RWPE2 (cell line): ENCODE results near the gene ANXA2R.

Source experiments
- ATAC-seq: fragments of 200-7000 bp; cut with Tn5 transposase; 3 replicates; pipeline ENCODE4 v1.9.1; 2021; ENCODE audit warnings: low read depth
- DNase-seq: peaks from one replicate; pipeline ENCODE4 v3.0.0-alpha.2; 2020; ENCODE audit warnings: low spot score
- H3K27ac ChIP-seq: fragments of 450-650 bp; 2 replicates; pipeline ENCODE4 v1.5.1; 2017; ENCODE audit warnings: mild to moderate bottlenecking; ENCODE audit not compliant: poor library complexity, severe bottlenecking
- H3K27me3 ChIP-seq: fragments of 250-450 bp; sonication (Bioruptor Pico); 2 replicates; pipeline ENCODE4 v1.5.1; 2021; ENCODE audit warnings: mild to moderate bottlenecking, moderate library complexity; ENCODE audit not compliant: insufficient read depth, poor library complexity, severe bottlenecking
- H3K36me3 ChIP-seq: fragments of 250-450 bp; sonication (Bioruptor Pico); 2 replicates; pipeline ENCODE4 v1.5.1; 2020; ENCODE audit warnings: low read depth, mild to moderate bottlenecking, moderate library complexity
- H3K4me1 ChIP-seq: fragments of 250-450 bp; sonication (Bioruptor Pico); 2 replicates; pipeline ENCODE4 v1.5.1; 2021; ENCODE audit warnings: mild to moderate bottlenecking, moderate library complexity; ENCODE audit not compliant: insufficient read depth, poor library complexity, severe bottlenecking
- H3K4me3 ChIP-seq: fragments of 250-450 bp; sonication (Bioruptor Pico); 2 replicates; pipeline ENCODE4 v1.5.1; 2021; ENCODE audit warnings: mild to moderate bottlenecking, moderate library complexity; ENCODE audit not compliant: severe bottlenecking
- H3K9me3 ChIP-seq: fragments of 250-450 bp; sonication (Bioruptor Pico); 2 replicates; pipeline ENCODE4 v1.5.1; 2021; ENCODE audit warnings: mild to moderate bottlenecking, moderate library complexity; ENCODE audit not compliant: severe bottlenecking
- CTCF ChIP-seq: fragments of 450-650 bp; IDR thresholded peaks from one replicate; pipeline ENCODE4 v1.5.1; 2017; ENCODE audit warnings: mild to moderate bottlenecking, moderate library complexity; ENCODE audit not compliant: poor library complexity, severe bottlenecking

The ANXA2R gene

GRCh38 chr5:43039471-43040286, 440 bp downstream of the ANXA2R start:
- H3K27me3 ChIP-seq: no peaks in the 10 kb centered on the region
- TF ChIP-seq CTCF: no peak
- DNase-seq: no peak
- H3K4me3 ChIP-seq: peak overlapping the region; percentile 37
- H3K27ac ChIP-seq: peak overlapping the region; percentile 81
- ATAC-seq: peak; percentile 50
- H3K4me1 ChIP-seq: peaks cover 5% of the 10 kb centered on the region
- H3K9me3 ChIP-seq: no peaks in the 10 kb centered on the region
- H3K36me3 ChIP-seq: no peaks in the 10 kb centered on the region

- H3K27ac ChIP-seq: peak overlapping the region; percentile 81
Observed at GRCh38 chr5:43039152-43039470, 1.0 kb downstream of the ANXA2R start.

GRCh38 chr5:43038496-43038989, 1.6 kb downstream of the ANXA2R start:
- no peak for DNase-seq
- no peaks in the 10 kb centered on the region for H3K27me3 ChIP-seq
- H3K4me1 ChIP-seq: peaks cover 8% of the 10 kb centered on the region
- H3K27ac ChIP-seq: no peak overlapping the region
- ATAC-seq: no peak
- TF ChIP-seq CTCF: no peak
- H3K4me3 ChIP-seq: peak overlapping the region; percentile 37
- H3K36me3 ChIP-seq: no peaks in the 10 kb centered on the region
- no peaks in the 10 kb centered on the region for H3K9me3 ChIP-seq

More at GRCh38 chr5:43039152-43039470, 1.0 kb downstream of the ANXA2R start:
- Histone ChIP-seq H3K36me3 (no peaks in the 10 kb centered on the region), H3K27me3 (no peaks in the 10 kb centered on the region), H3K4me1 (peaks cover 8% of the 10 kb centered on the region), H3K4me3 (peak overlapping the region; percentile 37), H3K9me3 (no peaks in the 10 kb centered on the region)
- ATAC-seq: no peak
- DNase-seq: no peak
- no peak for TF ChIP-seq CTCF

- no peak for TF ChIP-seq CTCF
- DNase-seq (no peak), ATAC-seq (no peak)
- H3K4me1 ChIP-seq: peaks cover 8% of the 10 kb centered on the region
- no peaks in the 10 kb centered on the region for H3K9me3 ChIP-seq
- H3K27me3 ChIP-seq: no peaks in the 10 kb centered on the region
- H3K27ac ChIP-seq: no peak overlapping the region
- no peaks in the 10 kb centered on the region for H3K36me3 ChIP-seq
- no peak overlapping the region for H3K4me3 ChIP-seq
Observed at GRCh38 chr5:43037636-43038495, 2.3 kb downstream of the ANXA2R start.
